Small intestine (tissue), 4 donors: ENCODE data around the gene RUSC1. TPM values are rescaled to one million over a fixed set of nuclear protein-coding genes. Genes with fewer than 3 reads are reported as not detected.

Experiments used
- polyA plus RNA-seq, 4 donors: library from polyadenylated mRNA; stranded (reverse) in 3 of 4; unstranded in 1 of 4; fragments of 200-250 nt in 3 of 4; fragments of 120-200 nt in 1 of 4; gene quantifications; one replicate each; pipeline versions ENCODE4 v1.2.1 to v1.2.3, GENCODE V29; 2013
- donor health status: healthy with polysubstance abuse.
- donor health status: Bipolar disorder and iron deficiency.
- donor health status: healthy.

The RUSC1 gene
- polyA plus RNA-seq, 4 donors, result 32.7 to 60.8 (median 44.6) TPM

Other genes starting within 250 kb of the RUSC1 start
- 1 to 10 TPM; 2.0 to 7.0 (median 5.4) TPM for gene EFNA3, start 242.1 kb upstream of the RUSC1 start, polyA plus RNA-seq
- gene EFNA1, start 193.0 kb upstream of the RUSC1 start, polyA plus RNA-seq, result 100 to 1,000 TPM in 3 of 4 donors, 10 to 100 TPM in 1; 50.6 to 166 (median 145) TPM
- 10 to 100 TPM; 44.6 to 99.5 (median 61.9) TPM for gene SLC50A1, start 185.0 kb upstream of the RUSC1 start, polyA plus RNA-seq
- gene DPM3, start 180.4 kb upstream of the RUSC1 start, polyA plus RNA-seq, result 100 to 1,000 TPM in 3 of 4 donors, 10 to 100 TPM in 1; 68.5 to 306 (median 238) TPM
- 100 to 1,000 TPM; 144 to 286 (median 201) TPM for gene KRTCAP2, start 147.6 kb upstream of the RUSC1 start, polyA plus RNA-seq
- gene TRIM46, start 147.0 kb upstream of the RUSC1 start, polyA plus RNA-seq, result under 1 TPM in 3 of 4 donors, not detected in 1; 0.27 to 0.64 (median 0.57) TPM
- 10 to 100 TPM; 11.3 to 24.9 (median 14.8) TPM for gene THBS3, start 113.0 kb upstream of the RUSC1 start, polyA plus RNA-seq
- gene MTX1, start 112.2 kb upstream of the RUSC1 start, polyA plus RNA-seq, result 10 to 100 TPM; 40.0 to 72.2 (median 49.4) TPM
- gene ENTREP3, start 65.4 kb upstream of the RUSC1 start, polyA plus RNA-seq, result 10 to 100 TPM; 14.3 to 21.3 (median 16.8) TPM
- 10 to 100 TPM; 32.7 to 61.8 (median 53.8) TPM for gene SCAMP3, start 58.5 kb upstream of the RUSC1 start, polyA plus RNA-seq
- 10 to 100 TPM; 27.0 to 66.9 (median 37.7) TPM for gene CLK2, start 47.4 kb upstream of the RUSC1 start, polyA plus RNA-seq
- 10 to 100 TPM in 2 of 4 donors, 1 to 10 TPM in 2; 4.0 to 15.0 (median 8.1) TPM for gene HCN3, start 43.4 kb upstream of the RUSC1 start, polyA plus RNA-seq
- gene PKLR, start 19.5 kb upstream of the RUSC1 start, polyA plus RNA-seq, result 10 to 100 TPM in 1 of 4 donors, 1 to 10 TPM in 3; 3.8 to 69.0 (median 7.4) TPM
- gene FDPS, start 12.0 kb upstream of the RUSC1 start, polyA plus RNA-seq, result 100 to 1,000 TPM; 172 to 343 (median 195) TPM
- gene ASH1L, start 241.9 kb downstream of the RUSC1 start, polyA plus RNA-seq, result 10 to 100 TPM in 1 of 4 donors, 1 to 10 TPM in 3; 3.5 to 30.9 (median 6.5) TPM